WTC11 (cell line): ENCODE data around the gene PFDN1. TPM values are rescaled to one million over a fixed set of nuclear protein-coding genes. Genes with fewer than 3 reads are reported as not detected.

ENCODE experiments used
- ATAC-seq: fragments of 200-7000 bp; cut with Tn5 transposase; 2 replicates; pipeline ENCODE4 v1.10.0; 2021; ENCODE audit warnings: mild to moderate bottlenecking, moderate library complexity
- CTCF ChIA-PET: fragments of 300-600 bp; sonication (Branson Sonifier 250); formaldehyde crosslinking; loops from one replicate; lab custom pipeline; 2021; ENCODE audit warnings: antibody characterized with exemption; lab: Charles Lee
- POLR2A ChIA-PET: fragments of 350-600 bp; sonication (Branson Sonifier 250); formaldehyde crosslinking; loops from one replicate; lab custom pipeline; 2021; ENCODE audit warnings: antibody characterized with exemption; lab: Charles Lee
- DNase-seq: peaks from one replicate; pipeline ENCODE4 v3.0.0; 2021; ENCODE audit warnings: low spot score
- H3K27ac Mint-ChIP-seq: 2 replicates; pipeline ENCODE4 v1.8.0; 2021; ENCODE audit warnings: mixed read lengths
- H3K27me3 Mint-ChIP-seq: 2 replicates; pipeline ENCODE4 v1.8.0; 2021; ENCODE audit warnings: low read depth, mild to moderate bottlenecking, moderate library complexity, mixed read lengths
- H3K36me3 Mint-ChIP-seq: 2 replicates; pipeline ENCODE4 v1.8.0; 2021; ENCODE audit warnings: mixed read lengths
- H3K4me1 Mint-ChIP-seq: 2 replicates; pipeline ENCODE4 v1.8.0; 2022; ENCODE audit warnings: mixed read lengths
- H3K4me3 Mint-ChIP-seq: 2 replicates; pipeline ENCODE4 v1.8.0; 2021; ENCODE audit warnings: mild to moderate bottlenecking, moderate library complexity, mixed read lengths
- H3K9me3 Mint-ChIP-seq: 2 replicates; pipeline ENCODE4 v1.8.0; 2021; ENCODE audit warnings: mixed read lengths
- ARID4B ChIP-seq: sonication (generic); formaldehyde crosslinking; IDR thresholded peaks from 2 replicates; pipeline ENCODE4 v1.8.0; 2023; ENCODE audit warnings: missing genetic modification reagents, mild to moderate bottlenecking, borderline replicate concordance
- ATF1 ChIP-seq: sonication (generic); formaldehyde crosslinking; IDR thresholded peaks from 2 replicates; pipeline ENCODE4 v1.8.1; 2023; ENCODE audit warnings: mild to moderate bottlenecking, moderate library complexity, missing genetic modification reagents
- CREM ChIP-seq: sonication (generic); formaldehyde crosslinking; IDR thresholded peaks from 2 replicates; pipeline ENCODE4 v1.8.1; 2022; ENCODE audit warnings: mild to moderate bottlenecking, missing genetic modification reagents, moderate library complexity
- E2F1 ChIP-seq: sonication (generic); formaldehyde crosslinking; IDR thresholded peaks from 2 replicates; pipeline ENCODE4 v1.8.0; 2022; ENCODE audit warnings: mild to moderate bottlenecking, missing genetic modification reagents
- ELF4 ChIP-seq: sonication (generic); formaldehyde crosslinking; IDR thresholded peaks from 2 replicates; pipeline ENCODE4 v1.8.1; 2022; ENCODE audit warnings: low read depth, mild to moderate bottlenecking, moderate library complexity, missing genetic modification reagents
- ESRRA ChIP-seq: sonication (generic); formaldehyde crosslinking; IDR thresholded peaks from 2 replicates; pipeline ENCODE4 v1.8.1; 2022; ENCODE audit warnings: mild to moderate bottlenecking, missing genetic modification reagents, borderline replicate concordance
- ETV6 ChIP-seq: sonication (generic); formaldehyde crosslinking; IDR thresholded peaks from 2 replicates; pipeline ENCODE4 v1.8.1; 2022; ENCODE audit warnings: mild to moderate bottlenecking, missing genetic modification reagents
- GABPB1 ChIP-seq: sonication (generic); formaldehyde crosslinking; IDR thresholded peaks from 2 replicates; pipeline ENCODE4 v1.8.1; 2023; ENCODE audit warnings: mild to moderate bottlenecking, missing genetic modification reagents
- IRF2 ChIP-seq: sonication (generic); formaldehyde crosslinking; IDR thresholded peaks from 2 replicates; pipeline ENCODE4 v1.8.0; 2022; ENCODE audit warnings: low read depth, missing genetic modification reagents, borderline replicate concordance
- KAT7 ChIP-seq: sonication (generic); formaldehyde crosslinking; IDR thresholded peaks from 2 replicates; pipeline ENCODE4 v1.8.1; 2023; ENCODE audit warnings: missing genetic modification reagents, mild to moderate bottlenecking, borderline replicate concordance
- MAX ChIP-seq: sonication (generic); formaldehyde crosslinking; IDR thresholded peaks from 2 replicates; pipeline ENCODE4 v1.8.0; 2022; ENCODE audit warnings: mild to moderate bottlenecking, missing genetic modification reagents
- NFATC4 ChIP-seq: fragments of 250-450 bp; sonication (Bioruptor Pico); IDR thresholded peaks from 2 replicates; pipeline ENCODE4 v1.9.0; 2021; ENCODE audit warnings: mild to moderate bottlenecking
- NR2C2 ChIP-seq: sonication (generic); formaldehyde crosslinking; IDR thresholded peaks from 2 replicates; pipeline ENCODE4 v1.8.0; 2022; ENCODE audit warnings: mild to moderate bottlenecking, missing genetic modification reagents
- NR3C1 ChIP-seq: sonication (generic); formaldehyde crosslinking; conservative IDR thresholded peaks from 2 replicates; pipeline ENCODE4 v1.8.1; 2023; ENCODE audit warnings: low read depth, mild to moderate bottlenecking, missing genetic modification reagents
- PREB ChIP-seq: sonication (generic); formaldehyde crosslinking; IDR thresholded peaks from 2 replicates; pipeline ENCODE4 v1.8.1; 2022; ENCODE audit warnings: mild to moderate bottlenecking, missing genetic modification reagents, moderate library complexity, borderline replicate concordance
- PRRX2 ChIP-seq: fragments of 250-450 bp; sonication (Bioruptor Pico); IDR thresholded peaks from 2 replicates; pipeline ENCODE4 v1.8.0; 2021; ENCODE audit warnings: mild to moderate bottlenecking
- SP1 ChIP-seq: sonication (generic); formaldehyde crosslinking; conservative IDR thresholded peaks from 2 replicates; pipeline ENCODE4 v1.8.1; 2022; ENCODE audit warnings: missing genetic modification reagents
- TP53 ChIP-seq: sonication (generic); formaldehyde crosslinking; IDR thresholded peaks from 2 replicates; pipeline ENCODE4 v1.8.1; 2023; ENCODE audit warnings: mild to moderate bottlenecking, missing genetic modification reagents
- ZNF219 ChIP-seq: sonication (generic); formaldehyde crosslinking; IDR thresholded peaks from 2 replicates; pipeline ENCODE4 v1.8.0; 2023; ENCODE audit warnings: missing genetic modification reagents, mild to moderate bottlenecking, borderline replicate concordance
- ZNF232 ChIP-seq: sonication (generic); formaldehyde crosslinking; IDR thresholded peaks from 2 replicates; pipeline ENCODE4 v1.8.0; 2022; ENCODE audit warnings: mild to moderate bottlenecking, missing genetic modification reagents
- ZNF317 ChIP-seq: sonication (generic); formaldehyde crosslinking; IDR thresholded peaks from 2 replicates; pipeline ENCODE4 v1.8.1; 2023; ENCODE audit warnings: low read depth, mild to moderate bottlenecking, moderate library complexity, missing genetic modification reagents, borderline replicate concordance
- total RNA-seq: library from RNA; stranded (reverse); gene quantifications from 3 replicates; pipeline ENCODE4 v1.2.3, GENCODE V29; 2021
- TF ChIP-seq, protein P1 (sequence below): fragments of 250-450 bp; sonication (Bioruptor Pico); IDR thresholded peaks from 2 replicates; pipeline ENCODE4 v1.9.0; 2021; ENCODE audit warnings: mild to moderate bottlenecking
- TF ChIP-seq, protein P2 (sequence below): fragments of 250-450 bp; sonication (Bioruptor Pico); conservative IDR thresholded peaks from 2 replicates; pipeline ENCODE4 v1.9.0; 2021; ENCODE audit warnings: mild to moderate bottlenecking

Gene PFDN1
- total RNA-seq, 1 experiment from 2014 or later, result 44.1 TPM

DNA sequence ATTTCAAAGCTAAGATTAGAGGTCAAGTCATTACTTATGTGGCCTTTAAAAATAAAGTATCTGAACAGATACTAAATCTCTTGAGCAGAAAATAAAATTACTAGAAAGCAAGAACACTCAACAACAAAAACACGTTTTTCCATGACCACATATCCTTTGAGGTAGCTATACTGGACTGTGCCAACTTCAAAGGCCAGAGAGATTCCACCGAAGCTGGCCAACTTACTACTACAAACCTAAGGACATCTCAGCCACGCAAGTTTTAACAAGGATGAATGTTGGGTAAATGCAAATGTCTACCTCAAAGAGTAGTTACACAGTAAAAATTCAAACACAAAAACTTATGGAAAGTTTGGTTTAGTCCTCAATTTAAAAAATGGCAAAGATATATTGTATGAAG lies 18.9 kb downstream of the PFDN1 start (continued):
- no peak for TF ChIP-seq ESRRA (CRISPR knock-in tag)
- no peak for TF ChIP-seq ARID4B
- TF ChIP-seq ELF4, result no peak

GRCh38 chr5:140282266-140282665 lies 20.6 kb downstream of the PFDN1 start:
- TF ChIP-seq, protein P1, sequence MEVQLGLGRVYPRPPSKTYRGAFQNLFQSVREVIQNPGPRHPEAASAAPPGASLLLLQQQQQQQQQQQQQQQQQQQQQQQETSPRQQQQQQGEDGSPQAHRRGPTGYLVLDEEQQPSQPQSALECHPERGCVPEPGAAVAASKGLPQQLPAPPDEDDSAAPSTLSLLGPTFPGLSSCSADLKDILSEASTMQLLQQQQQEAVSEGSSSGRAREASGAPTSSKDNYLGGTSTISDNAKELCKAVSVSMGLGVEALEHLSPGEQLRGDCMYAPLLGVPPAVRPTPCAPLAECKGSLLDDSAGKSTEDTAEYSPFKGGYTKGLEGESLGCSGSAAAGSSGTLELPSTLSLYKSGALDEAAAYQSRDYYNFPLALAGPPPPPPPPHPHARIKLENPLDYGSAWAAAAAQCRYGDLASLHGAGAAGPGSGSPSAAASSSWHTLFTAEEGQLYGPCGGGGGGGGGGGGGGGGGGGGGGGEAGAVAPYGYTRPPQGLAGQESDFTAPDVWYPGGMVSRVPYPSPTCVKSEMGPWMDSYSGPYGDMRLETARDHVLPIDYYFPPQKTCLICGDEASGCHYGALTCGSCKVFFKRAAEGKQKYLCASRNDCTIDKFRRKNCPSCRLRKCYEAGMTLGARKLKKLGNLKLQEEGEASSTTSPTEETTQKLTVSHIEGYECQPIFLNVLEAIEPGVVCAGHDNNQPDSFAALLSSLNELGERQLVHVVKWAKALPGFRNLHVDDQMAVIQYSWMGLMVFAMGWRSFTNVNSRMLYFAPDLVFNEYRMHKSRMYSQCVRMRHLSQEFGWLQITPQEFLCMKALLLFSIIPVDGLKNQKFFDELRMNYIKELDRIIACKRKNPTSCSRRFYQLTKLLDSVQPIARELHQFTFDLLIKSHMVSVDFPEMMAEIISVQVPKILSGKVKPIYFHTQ (CRISPR knock-in tag), result no peak
- TF ChIP-seq ETV6 (CRISPR knock-in tag), result no peak
- no peak for TF ChIP-seq ZNF219 (CRISPR knock-in tag)
- no peak for TF ChIP-seq IRF2
- TF ChIP-seq KAT7 (CRISPR knock-in tag), result no peak
- TF ChIP-seq PRRX2 (CRISPR knock-in tag), result no peak
- no peak for TF ChIP-seq ZNF317 (CRISPR knock-in tag)
- TF ChIP-seq, all 79 proteins: peak for 0
- H3K27me3 Mint-ChIP-seq, result no peaks in the 10 kb centered on the region
- CTCF ChIA-PET, result no interaction called here
- no peak overlapping the region for H3K4me3 Mint-ChIP-seq
- DNase-seq (no peak), ATAC-seq (no peak)
- POLR2A ChIA-PET, result no interaction called here
- H3K9me3 Mint-ChIP-seq, result no peaks in the 10 kb centered on the region
- H3K36me3 Mint-ChIP-seq, result peaks cover 14% of the 10 kb centered on the region
- no peak overlapping the region for H3K27ac Mint-ChIP-seq
- no peaks in the 10 kb centered on the region for H3K4me1 Mint-ChIP-seq

DNA sequence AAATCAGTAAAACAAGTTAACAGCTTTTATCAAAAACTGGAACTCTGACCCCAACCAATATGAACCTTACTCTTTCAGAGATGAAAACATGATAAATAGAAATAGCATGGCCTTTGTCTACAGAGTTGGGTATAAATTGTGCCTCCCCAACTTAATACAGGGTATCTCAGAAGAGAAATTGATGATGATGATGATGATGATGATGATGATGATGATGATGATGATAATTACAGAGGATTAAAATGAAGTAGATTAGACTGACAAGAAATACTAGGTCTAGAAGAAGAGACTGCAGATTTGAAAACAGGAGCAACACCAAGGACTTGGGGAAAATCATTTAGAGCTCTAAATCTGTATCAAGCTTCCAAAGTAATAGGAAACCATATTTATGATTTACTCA lies 27.1 kb downstream of the PFDN1 start:
- no peaks in the 10 kb centered on the region for H3K27me3 Mint-ChIP-seq
- DNase-seq (no peak), ATAC-seq (no peak)
- H3K27ac Mint-ChIP-seq, result no peak overlapping the region
- no peaks in the 10 kb centered on the region for H3K9me3 Mint-ChIP-seq
- CTCF ChIA-PET, result interaction anchor here (1.0 kb wide), 1 partner anchor 71 kb away, joined by 3 read pairs; the partner anchor contains the start of gene HBEGF
- no peaks in the 10 kb centered on the region for H3K4me1 Mint-ChIP-seq
- POLR2A ChIA-PET, result no interaction called here
- peaks cover 14% of the 10 kb centered on the region for H3K36me3 Mint-ChIP-seq
- H3K4me3 Mint-ChIP-seq, result no peak overlapping the region
- TF ChIP-seq PREB (no peak), NR3C1 (CRISPR knock-in tag) (no peak), SP1 (CRISPR knock-in tag) (no peak), ELF4 (no peak), ZNF232 (CRISPR knock-in tag) (no peak), E2F1 (CRISPR knock-in tag) (no peak), ATF1 (no peak), CREM (CRISPR knock-in tag) (no peak), ETV6 (CRISPR knock-in tag) (no peak), ZNF317 (CRISPR knock-in tag) (no peak), NR2C2 (CRISPR knock-in tag) (no peak), NFATC4 (CRISPR knock-in tag) (no peak), TP53 (CRISPR knock-in tag) (no peak), GABPB1 (CRISPR knock-in tag) (no peak), MAX (CRISPR knock-in tag) (no peak)
- TF ChIP-seq, protein P2, sequence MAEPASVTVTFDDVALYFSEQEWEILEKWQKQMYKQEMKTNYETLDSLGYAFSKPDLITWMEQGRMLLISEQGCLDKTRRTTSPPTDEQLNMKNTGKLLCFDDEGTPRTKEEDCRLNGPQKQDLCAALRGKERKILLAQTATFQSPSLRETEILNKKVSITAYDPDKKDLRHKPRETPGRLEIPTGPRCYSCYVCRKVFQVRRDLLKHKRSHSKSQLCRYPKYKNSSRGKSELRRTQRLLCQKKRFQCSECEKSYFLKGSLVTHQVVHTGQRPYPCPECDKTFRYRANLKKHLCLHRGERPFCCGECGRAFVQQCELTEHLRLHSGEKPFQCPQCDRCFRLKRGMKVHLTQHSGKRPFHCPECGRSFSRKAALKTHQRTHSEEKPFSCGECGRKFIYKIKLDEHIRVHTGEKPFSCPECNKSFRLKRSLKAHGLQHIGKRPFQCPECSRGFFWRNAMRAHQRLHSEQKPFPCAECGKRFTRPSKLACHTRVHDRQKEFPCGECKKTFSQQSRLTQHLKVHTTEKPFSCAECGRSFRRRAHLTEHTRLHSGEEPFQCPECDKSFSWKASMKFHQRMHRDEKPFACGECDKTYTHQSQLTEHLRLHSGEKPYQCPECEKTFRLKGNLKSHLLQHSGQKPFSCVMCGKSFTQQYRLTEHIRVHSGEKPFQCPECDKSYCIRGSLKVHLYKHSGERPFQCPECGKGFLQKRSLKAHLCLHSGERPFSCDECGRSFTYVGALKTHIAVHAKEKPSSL (CRISPR knock-in tag), result no peak
